Stomach (tissue), 9 donors: ENCODE data around the gene TBC1D5. TPM values are rescaled to one million over a fixed set of nuclear protein-coding genes. Genes with fewer than 3 reads are reported as not detected.

Experiments used
- DNase-seq, 2 donors: peaks; one replicate each; pipeline versions ENCODE4 v3.0.0 to v3.0.0-alpha.2; 2013 to 2019
- H3K27ac ChIP-seq, 5 donors: fragments of 200-600 bp in 4 of 5; sonication (generic) in 4 of 5; one replicate each; pipeline ENCODE4 v1.5.1; 2013 to 2019; ENCODE audit warnings: mild to moderate bottlenecking in 1 of 5, moderate library complexity in 1 of 5
- H3K27me3 ChIP-seq, 3 donors: fragments of 200-600 bp; sonication (generic); one replicate each; pipeline ENCODE4 v1.5.1; 2017 to 2019; ENCODE audit warnings: mixed run types in 1 of 3
- H3K36me3 ChIP-seq, 4 donors: fragments of 200-600 bp; sonication (generic); 1 replicate in 3 of 4; 2 replicates in 1 of 4; pipeline ENCODE4 v1.5.1; 2016 to 2019
- H3K4me1 ChIP-seq, 4 donors: fragments of 200-600 bp; sonication (generic); one replicate each; pipeline ENCODE4 v1.5.1; 2016 to 2019
- H3K4me3 ChIP-seq, 4 donors: fragments of 200-600 bp; sonication (generic) in 3 of 4; one replicate each; pipeline ENCODE4 v1.5.1; 2016 to 2019; ENCODE audit warnings: mild to moderate bottlenecking in 1 of 4
- H3K9me3 ChIP-seq, 4 donors: fragments of 200-600 bp; sonication (generic); one replicate each; pipeline ENCODE4 v1.5.1; 2016 to 2019
- CTCF ChIP-seq, 7 experiments: fragments of 450-650 bp in 4 of 7; fragments of 200-600 bp in 3 of 7; sonication (generic) in 3 of 7; IDR thresholded peaks; one replicate each; pipeline ENCODE4 v1.5.1; 2016 to 2019; ENCODE audit warnings: antibody characterized with exemption in 7 of 7, control low read depth in 2 of 7, mild to moderate bottlenecking in 1 of 7
- EP300 ChIP-seq: sonication (generic); formaldehyde crosslinking; IDR thresholded peaks from one replicate; pipeline ENCODE4 v1.6.1; 2017; ENCODE audit warnings: antibody characterized with exemption
- POLR2A ChIP-seq, 4 donors: fragments of 450-650 bp; IDR thresholded peaks; one replicate each; pipeline ENCODE4 v1.6.1; 2016; ENCODE audit warnings: antibody characterized with exemption in 4 of 4, control low read depth in 2 of 4, mild to moderate bottlenecking in 1 of 4, moderate library complexity in 1 of 4
- POLR2AphosphoS5 ChIP-seq, 3 donors: sonication (generic); formaldehyde crosslinking; IDR thresholded peaks; one replicate each; pipeline ENCODE4 v1.6.1; 2016; ENCODE audit warnings: antibody characterized with exemption in 3 of 3
- WGBS, 5 donors: extraction: QIAGEN DNeasy Blood & Tissue Kit in 3 of 5; methylation state at CpG; one replicate each; pipeline versions ENCODE4 v1.1.5 to v1.1.7; 2013 to 2018; 5-methylcytosine and 5-hydroxymethylcytosine counted together
- intact Hi-C: fragments of 100-400 bp; cut with DNase I; formaldehyde crosslinking; loops from one replicate; pipeline ENCODE4 v1.15.1; 2023; ENCODE audit warnings: low total_unique reads
- polyA plus RNA-seq, 3 donors: library from polyadenylated mRNA; stranded (reverse); fragments of 200-250 nt; gene quantifications; one replicate each; pipeline ENCODE4 v1.2.3, GENCODE V29; 2013
- total RNA-seq, 5 donors: library from RNA; depleted of rRNA; stranded (reverse); fragments of >200 nt; gene quantifications; one replicate each; pipeline versions ENCODE4 v1.1.0 to v1.2.3, GENCODE V29; 2014 to 2016
- donor health status: healthy with polysubstance abuse.
- donor health status: Bipolar disorder and iron deficiency.
- donor health status: healthy.

Gene TBC1D5
- total and polyA plus RNA-seq, 8 donors = 4.7 to 75.1 (median 32.0) TPM

GRCh38 chr3:17125738-17126442 lies 616.5 kb downstream of the TBC1D5 start:
- Histone ChIP-seq H3K4me3 (no peak overlapping the region), H3K9me3 (peaks cover 0 to 11% (median 2%) of the 10 kb centered on the region in 4 donors), H3K4me1 (no peaks in the 10 kb centered on the region), H3K27me3 (no peaks in the 10 kb centered on the region), H3K36me3 (no peaks in the 10 kb centered on the region), H3K27ac (no peak overlapping the region)
- WGBS, 5 donors = 52 to 72% (median 56%) methylated on average over 2 of the region's 2 CpGs
- no peak for TF ChIP-seq CTCF (IDR thresholded peaks at IDR 0.05)
- no peak for TF ChIP-seq POLR2A (IDR thresholded peaks at IDR 0.05)
- TF ChIP-seq EP300 = no peak
- TF ChIP-seq POLR2AphosphoS5 (IDR thresholded peaks at IDR 0.05) = no peak
- intact Hi-C loops = no loop called here
- no peak for DNase-seq

GRCh38 chr3:17122758-17123157 lies 619.7 kb downstream of the TBC1D5 start:
- DNase-seq = no peak
- Histone ChIP-seq H3K9me3 (peaks cover 0 to 5% (median 2%) of the 10 kb centered on the region in 4 donors), H3K4me1 (no peaks in the 10 kb centered on the region), H3K27me3 (no peaks in the 10 kb centered on the region), H3K4me3 (no peak overlapping the region), H3K36me3 (no peaks in the 10 kb centered on the region), H3K27ac (no peak overlapping the region)
- WGBS, 5 donors = 84 to 96% (median 91%) methylated on average over 3 of the region's 3 CpGs
- no peak for TF ChIP-seq POLR2A (IDR thresholded peaks at IDR 0.05)
- intact Hi-C loops = no loop called here

GRCh38 chr3:17121336-17121735 lies 621.1 kb downstream of the TBC1D5 start:
- WGBS, 5 donors = 75 to 84% (median 79%) methylated on average over 2 of the region's 2 CpGs
- no peak overlapping the region for H3K4me3 ChIP-seq
- H3K4me1 ChIP-seq = no peaks in the 10 kb centered on the region
- no peaks in the 10 kb centered on the region for H3K36me3 ChIP-seq
- TF ChIP-seq CTCF (IDR thresholded peaks at IDR 0.05) = no peak
- no peak for TF ChIP-seq POLR2AphosphoS5 (IDR thresholded peaks at IDR 0.05)
- TF ChIP-seq POLR2A (IDR thresholded peaks at IDR 0.05) = no peak
- no peak for TF ChIP-seq EP300
- H3K27ac ChIP-seq = no peak overlapping the region
- no peak for DNase-seq
- intact Hi-C loops = no loop called here
- H3K27me3 ChIP-seq = no peaks in the 10 kb centered on the region
- H3K9me3 ChIP-seq = peaks cover 0 to 5% (median 2%) of the 10 kb centered on the region in 4 donors

- no peak overlapping the region for H3K27ac ChIP-seq
- H3K4me1 ChIP-seq = no peaks in the 10 kb centered on the region
- DNase-seq = no peak
- H3K27me3 ChIP-seq = no peaks in the 10 kb centered on the region
- H3K9me3 ChIP-seq = peaks cover 0 to 5% (median 2%) of the 10 kb centered on the region in 4 donors
- no peak for TF ChIP-seq CTCF (IDR thresholded peaks at IDR 0.05)
- no peak for TF ChIP-seq POLR2A (IDR thresholded peaks at IDR 0.05)
- no peak for TF ChIP-seq EP300
- TF ChIP-seq POLR2AphosphoS5 (IDR thresholded peaks at IDR 0.05) = no peak
- WGBS, 5 donors = 60 to 84% (median 84%) methylated on average over 1 to 4 of the region's 4 CpGs
- H3K36me3 ChIP-seq = no peaks in the 10 kb centered on the region
- intact Hi-C loops = no loop called here
- no peak overlapping the region for H3K4me3 ChIP-seq
Observed at GRCh38 chr3:17120115-17120514, 622.3 kb downstream of the TBC1D5 start.
